Liver (tissue), 9 donors: ENCODE results near the gene LYPD5. TPM values are rescaled to one million over a fixed set of nuclear protein-coding genes. Genes with fewer than 3 reads are reported as not detected.

Experiments used
- DNase-seq: peaks from one replicate; pipeline ENCODE4 v3.0.0-alpha.2; 2017; ENCODE audit warnings: low spot score
- H3K27ac ChIP-seq, 2 donors: one replicate each; pipeline ENCODE4 v1.7.0; 2013; ENCODE audit warnings: inconsistent platforms in 2 of 2, low read length in 2 of 2, control low read depth in 1 of 2, low read depth in 1 of 2, mild to moderate bottlenecking in 1 of 2
- H3K27me3 ChIP-seq, 4 donors: one replicate each; pipeline versions ENCODE4 v1.6.1 to v1.7.0; 2013; ENCODE audit warnings: low read length in 3 of 4, inconsistent platforms in 1 of 4, mild to moderate bottlenecking in 1 of 4, moderate library complexity in 1 of 4; ENCODE audit not compliant: control insufficient read depth in 4 of 4, insufficient read depth in 4 of 4
- H3K36me3 ChIP-seq, 4 donors: one replicate each; pipeline versions ENCODE4 v1.6.1 to v1.7.0; 2013; ENCODE audit warnings: low read length in 3 of 4, mild to moderate bottlenecking in 3 of 4, low read depth in 1 of 4, moderate library complexity in 1 of 4; ENCODE audit not compliant: control insufficient read depth in 4 of 4, insufficient read depth in 3 of 4
- H3K4me1 ChIP-seq, 4 donors: one replicate each; pipeline versions ENCODE4 v1.6.1 to v1.7.0; 2013; ENCODE audit warnings: low read length in 3 of 4, mild to moderate bottlenecking in 3 of 4, moderate library complexity in 1 of 4; ENCODE audit not compliant: control insufficient read depth in 4 of 4, insufficient read depth in 4 of 4
- H3K4me3 ChIP-seq, 3 donors: one replicate each; pipeline versions ENCODE4 v1.6.1 to v1.7.0; 2013; ENCODE audit warnings: low read length in 3 of 3, control low read depth in 1 of 3, low read depth in 1 of 3, mild to moderate bottlenecking in 1 of 3
- H3K9ac ChIP-seq, 2 donors: one replicate each; pipeline ENCODE4 v1.7.0; 2013; ENCODE audit warnings: low read length in 2 of 2, mild to moderate bottlenecking in 2 of 2, moderate library complexity in 2 of 2, control low read depth in 1 of 2, low read depth in 1 of 2
- H3K9me3 ChIP-seq, 4 donors: one replicate each; pipeline versions ENCODE4 v1.6.1 to v1.7.0; 2013; ENCODE audit warnings: low read length in 3 of 4; ENCODE audit not compliant: control insufficient read depth in 4 of 4
- EGR1 ChIP-seq, 2 donors: IDR thresholded peaks; 2 replicates each; pipeline ENCODE4 v1.6.1; 2016 to 2018; ENCODE audit warnings: antibody characterized with exemption in 2 of 2, low read depth in 2 of 2
- FOXA2 ChIP-seq: IDR thresholded peaks from 2 replicates; pipeline ENCODE4 v1.6.1; 2016; ENCODE audit warnings: antibody characterized with exemption
- HNF4A ChIP-seq, 2 donors: conservative IDR thresholded peaks; 2 replicates each; pipeline ENCODE4 v1.6.1; 2016; ENCODE audit warnings: antibody characterized with exemption in 2 of 2, mild to moderate bottlenecking in 2 of 2
- HNF4G ChIP-seq: IDR thresholded peaks from 2 replicates; pipeline ENCODE4 v1.6.1; 2016; ENCODE audit warnings: antibody characterized with exemption
- JUND ChIP-seq, 2 donors: IDR thresholded peaks; 2 replicates each; pipeline ENCODE4 v1.6.1; 2016; ENCODE audit warnings: antibody characterized with exemption in 2 of 2
- NR2F2 ChIP-seq: IDR thresholded peaks from 2 replicates; pipeline ENCODE4 v1.6.1; 2016; ENCODE audit warnings: antibody characterized with exemption
- RAD21 ChIP-seq, 2 donors: IDR thresholded peaks; 2 replicates each; pipeline ENCODE4 v1.6.1; 2016; ENCODE audit warnings: antibody characterized with exemption in 2 of 2, mild to moderate bottlenecking in 2 of 2
- RXRA ChIP-seq, 2 donors: IDR thresholded peaks; 2 replicates each; pipeline ENCODE4 v1.6.1; 2017 to 2018; ENCODE audit warnings: antibody characterized with exemption in 2 of 2, mild to moderate bottlenecking in 1 of 2
- SP1 ChIP-seq: IDR thresholded peaks from 2 replicates; pipeline ENCODE4 v1.6.1; 2018; ENCODE audit warnings: antibody characterized with exemption, mild to moderate bottlenecking
- TAF1 ChIP-seq: conservative IDR thresholded peaks from 2 replicates; pipeline ENCODE4 v1.6.1; 2016; ENCODE audit warnings: antibody characterized with exemption, mild to moderate bottlenecking
- YY1 ChIP-seq: IDR thresholded peaks from 2 replicates; pipeline ENCODE4 v1.6.1; 2016; ENCODE audit warnings: antibody characterized with exemption, mild to moderate bottlenecking
- WGBS: extraction: QIAGEN DNeasy Blood & Tissue Kit; methylation state at CpG from one replicate; pipeline ENCODE4 v1.1.7; 2013; 5-methylcytosine and 5-hydroxymethylcytosine counted together
- polyA plus RNA-seq, 2 donors: library from polyadenylated mRNA; stranded (reverse) in 1 of 2; unstranded in 1 of 2; fragments of 200-250 nt in 1 of 2; fragments of >200 nt in 1 of 2; fragmentation: Nextera tagmentation in 1 of 2; extraction: Ambion mirVana in 1 of 2; gene quantifications; one replicate each; pipeline versions ENCODE4 v1.2.1 to v1.2.3, GENCODE V29; 2013 to 2015
- total RNA-seq, 2 donors: library from RNA; depleted of rRNA; stranded (reverse); fragments of >200 nt; gene quantifications; one replicate each; pipeline ENCODE4 v1.2.3, GENCODE V29; 2014
- TF ChIP-seq, protein P1 (sequence below): IDR thresholded peaks from 2 replicates; pipeline ENCODE4 v1.6.1; 2016; ENCODE audit warnings: antibody characterized with exemption, mild to moderate bottlenecking
- TF ChIP-seq, protein P2 (sequence below): IDR thresholded peaks from 2 replicates; pipeline ENCODE4 v1.6.1; 2016; ENCODE audit warnings: antibody characterized with exemption
- TF ChIP-seq, protein P3 (sequence below): IDR thresholded peaks from 2 replicates; pipeline ENCODE4 v1.6.1; 2016; ENCODE audit warnings: antibody characterized with exemption
- TF ChIP-seq, protein P4 (sequence below): IDR thresholded peaks from 2 replicates; pipeline ENCODE4 v1.6.1; 2016; ENCODE audit warnings: antibody characterized with exemption
- TF ChIP-seq, protein P5 (sequence below): fragments of 150-350 bp; IDR thresholded peaks from 2 replicates; pipeline ENCODE4 v1.5.1; 2017; ENCODE audit warnings: improper control_type of control experiment, low read depth, low read length; ENCODE audit not compliant: missing input control
- donor health status: healthy.
- donor health status: healthy.
- donor health status: healthy.
- donor health status: healthy.
- donor health status: healthy.

LYPD5 gene
- total and polyA plus RNA-seq, 4 donors, result 0.08 to 0.14 (median 0.13) TPM; not detected in 1

DNA sequence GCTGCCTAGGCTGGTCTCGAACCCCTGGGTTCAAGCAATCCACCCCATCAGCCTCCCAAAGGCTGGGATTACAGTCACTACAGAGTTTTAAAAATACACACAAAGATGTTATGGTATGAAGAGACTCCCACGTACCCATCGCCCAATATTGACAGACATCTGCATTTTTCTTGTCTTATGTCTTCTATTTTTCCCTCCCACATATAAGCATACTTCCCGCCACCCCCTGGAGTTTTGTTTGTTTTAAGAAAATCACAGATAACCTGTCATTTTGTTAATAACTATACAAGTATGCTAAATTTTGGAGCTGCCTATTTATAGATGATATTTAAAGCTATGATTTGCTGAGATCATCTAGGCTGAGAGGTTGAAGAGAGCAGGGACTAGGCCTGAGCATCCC is 41.3 kb downstream of the LYPD5 start:
- H3K27me3 ChIP-seq, result no peaks in the 10 kb centered on the region
- H3K4me1 ChIP-seq, result no peaks in the 10 kb centered on the region
- no peaks in the 10 kb centered on the region for H3K36me3 ChIP-seq
- H3K9me3 ChIP-seq, result no peaks in the 10 kb centered on the region
- H3K9ac ChIP-seq, result no peak overlapping the region
- WGBS, result 94% methylated on average over 4 of the region's 4 CpGs
- DNase-seq, result no peak
- H3K4me3 ChIP-seq, result no peak overlapping the region
- H3K27ac ChIP-seq, result no peak overlapping the region
- TF ChIP-seq TAF1 (no peak), EGR1 (IDR thresholded peaks at IDR 0.05; ENCODE audit: low read depth in 2 of 2) (no peak), JUND (IDR thresholded peaks at IDR 0.05) (no peak), YY1 (no peak), HNF4A (conservative IDR thresholded peaks at IDR 0.05) (no peak), FOXA2 (no peak), NR2F2 (no peak), HNF4G (no peak)
- TF ChIP-seq, protein P1, sequence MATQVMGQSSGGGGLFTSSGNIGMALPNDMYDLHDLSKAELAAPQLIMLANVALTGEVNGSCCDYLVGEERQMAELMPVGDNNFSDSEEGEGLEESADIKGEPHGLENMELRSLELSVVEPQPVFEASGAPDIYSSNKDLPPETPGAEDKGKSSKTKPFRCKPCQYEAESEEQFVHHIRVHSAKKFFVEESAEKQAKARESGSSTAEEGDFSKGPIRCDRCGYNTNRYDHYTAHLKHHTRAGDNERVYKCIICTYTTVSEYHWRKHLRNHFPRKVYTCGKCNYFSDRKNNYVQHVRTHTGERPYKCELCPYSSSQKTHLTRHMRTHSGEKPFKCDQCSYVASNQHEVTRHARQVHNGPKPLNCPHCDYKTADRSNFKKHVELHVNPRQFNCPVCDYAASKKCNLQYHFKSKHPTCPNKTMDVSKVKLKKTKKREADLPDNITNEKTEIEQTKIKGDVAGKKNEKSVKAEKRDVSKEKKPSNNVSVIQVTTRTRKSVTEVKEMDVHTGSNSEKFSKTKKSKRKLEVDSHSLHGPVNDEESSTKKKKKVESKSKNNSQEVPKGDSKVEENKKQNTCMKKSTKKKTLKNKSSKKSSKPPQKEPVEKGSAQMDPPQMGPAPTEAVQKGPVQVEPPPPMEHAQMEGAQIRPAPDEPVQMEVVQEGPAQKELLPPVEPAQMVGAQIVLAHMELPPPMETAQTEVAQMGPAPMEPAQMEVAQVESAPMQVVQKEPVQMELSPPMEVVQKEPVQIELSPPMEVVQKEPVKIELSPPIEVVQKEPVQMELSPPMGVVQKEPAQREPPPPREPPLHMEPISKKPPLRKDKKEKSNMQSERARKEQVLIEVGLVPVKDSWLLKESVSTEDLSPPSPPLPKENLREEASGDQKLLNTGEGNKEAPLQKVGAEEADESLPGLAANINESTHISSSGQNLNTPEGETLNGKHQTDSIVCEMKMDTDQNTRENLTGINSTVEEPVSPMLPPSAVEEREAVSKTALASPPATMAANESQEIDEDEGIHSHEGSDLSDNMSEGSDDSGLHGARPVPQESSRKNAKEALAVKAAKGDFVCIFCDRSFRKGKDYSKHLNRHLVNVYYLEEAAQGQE, result no peak
- TF ChIP-seq, protein P2, sequence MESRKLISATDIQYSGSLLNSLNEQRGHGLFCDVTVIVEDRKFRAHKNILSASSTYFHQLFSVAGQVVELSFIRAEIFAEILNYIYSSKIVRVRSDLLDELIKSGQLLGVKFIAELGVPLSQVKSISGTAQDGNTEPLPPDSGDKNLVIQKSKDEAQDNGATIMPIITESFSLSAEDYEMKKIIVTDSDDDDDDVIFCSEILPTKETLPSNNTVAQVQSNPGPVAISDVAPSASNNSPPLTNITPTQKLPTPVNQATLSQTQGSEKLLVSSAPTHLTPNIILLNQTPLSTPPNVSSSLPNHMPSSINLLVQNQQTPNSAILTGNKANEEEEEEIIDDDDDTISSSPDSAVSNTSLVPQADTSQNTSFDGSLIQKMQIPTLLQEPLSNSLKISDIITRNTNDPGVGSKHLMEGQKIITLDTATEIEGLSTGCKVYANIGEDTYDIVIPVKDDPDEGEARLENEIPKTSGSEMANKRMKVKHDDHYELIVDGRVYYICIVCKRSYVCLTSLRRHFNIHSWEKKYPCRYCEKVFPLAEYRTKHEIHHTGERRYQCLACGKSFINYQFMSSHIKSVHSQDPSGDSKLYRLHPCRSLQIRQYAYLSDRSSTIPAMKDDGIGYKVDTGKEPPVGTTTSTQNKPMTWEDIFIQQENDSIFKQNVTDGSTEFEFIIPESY, result no peak
- TF ChIP-seq, protein P3, sequence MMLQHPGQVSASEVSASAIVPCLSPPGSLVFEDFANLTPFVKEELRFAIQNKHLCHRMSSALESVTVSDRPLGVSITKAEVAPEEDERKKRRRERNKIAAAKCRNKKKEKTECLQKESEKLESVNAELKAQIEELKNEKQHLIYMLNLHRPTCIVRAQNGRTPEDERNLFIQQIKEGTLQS, result no peak
- TF ChIP-seq, protein P4, sequence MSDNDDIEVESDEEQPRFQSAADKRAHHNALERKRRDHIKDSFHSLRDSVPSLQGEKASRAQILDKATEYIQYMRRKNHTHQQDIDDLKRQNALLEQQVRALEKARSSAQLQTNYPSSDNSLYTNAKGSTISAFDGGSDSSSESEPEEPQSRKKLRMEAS, result no peak

DNA sequence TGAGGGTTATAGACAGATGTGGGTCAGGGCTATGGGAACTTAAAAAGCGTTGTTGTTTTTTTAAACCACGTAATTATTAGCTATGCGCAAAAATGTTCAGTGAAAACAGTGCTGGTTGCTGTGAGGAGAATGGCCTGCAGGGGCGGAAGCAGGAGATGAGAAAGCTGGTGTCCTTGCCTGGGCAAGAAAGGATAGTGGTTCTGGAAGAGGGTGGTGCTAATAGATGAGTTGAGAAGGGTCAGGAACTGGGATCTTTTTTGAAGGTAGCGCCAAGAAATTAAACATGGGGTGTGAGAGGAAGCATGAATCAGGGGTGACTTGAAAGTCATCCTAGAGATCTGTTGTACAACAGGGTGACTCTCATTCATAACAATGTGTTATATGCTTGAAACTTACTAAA is 42.7 kb downstream of the LYPD5 start:
- Histone ChIP-seq H3K9ac (no peak overlapping the region), H3K36me3 (no peaks in the 10 kb centered on the region), H3K27me3 (no peaks in the 10 kb centered on the region), H3K27ac (no peak overlapping the region), H3K4me3 (no peak overlapping the region), H3K4me1 (peaks cover 0 to 6% (median 3%) of the 10 kb centered on the region in 4 donors), H3K9me3 (no peaks in the 10 kb centered on the region)
- no peak for DNase-seq
- TF ChIP-seq YY1, result no peak
- no peak for TF ChIP-seq RXRA (IDR thresholded peaks at IDR 0.05)
- TF ChIP-seq NR2F2, result no peak
- TF ChIP-seq TAF1, result no peak
- TF ChIP-seq SP1, result no peak
- no peak for TF ChIP-seq HNF4G
- TF ChIP-seq, protein P1, result no peak
- no peak for TF ChIP-seq HNF4A (conservative IDR thresholded peaks at IDR 0.05)
- TF ChIP-seq, protein P5, sequence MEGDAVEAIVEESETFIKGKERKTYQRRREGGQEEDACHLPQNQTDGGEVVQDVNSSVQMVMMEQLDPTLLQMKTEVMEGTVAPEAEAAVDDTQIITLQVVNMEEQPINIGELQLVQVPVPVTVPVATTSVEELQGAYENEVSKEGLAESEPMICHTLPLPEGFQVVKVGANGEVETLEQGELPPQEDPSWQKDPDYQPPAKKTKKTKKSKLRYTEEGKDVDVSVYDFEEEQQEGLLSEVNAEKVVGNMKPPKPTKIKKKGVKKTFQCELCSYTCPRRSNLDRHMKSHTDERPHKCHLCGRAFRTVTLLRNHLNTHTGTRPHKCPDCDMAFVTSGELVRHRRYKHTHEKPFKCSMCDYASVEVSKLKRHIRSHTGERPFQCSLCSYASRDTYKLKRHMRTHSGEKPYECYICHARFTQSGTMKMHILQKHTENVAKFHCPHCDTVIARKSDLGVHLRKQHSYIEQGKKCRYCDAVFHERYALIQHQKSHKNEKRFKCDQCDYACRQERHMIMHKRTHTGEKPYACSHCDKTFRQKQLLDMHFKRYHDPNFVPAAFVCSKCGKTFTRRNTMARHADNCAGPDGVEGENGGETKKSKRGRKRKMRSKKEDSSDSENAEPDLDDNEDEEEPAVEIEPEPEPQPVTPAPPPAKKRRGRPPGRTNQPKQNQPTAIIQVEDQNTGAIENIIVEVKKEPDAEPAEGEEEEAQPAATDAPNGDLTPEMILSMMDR, result no peak
- no peak for TF ChIP-seq RAD21 (IDR thresholded peaks at IDR 0.05)
- TF ChIP-seq, protein P4, result no peak
- TF ChIP-seq FOXA2, result no peak
- TF ChIP-seq, protein P3, result no peak
- WGBS, result 80% methylated on average over 5 of the region's 5 CpGs
